Measurements from ENCODE around the gene PCYOX1L.

Gene PCYOX1L

GRCh38 chr5:149412783-149413476, 55.1 kb downstream of the PCYOX1L start:
- no peak overlapping the region for H3K27ac Mint-ChIP-seq
- DNase-seq, result no peak
- H3K36me3 Mint-ChIP-seq (ENCODE audit: insufficient read depth), result no peaks in the 10 kb centered on the region
- ATAC-seq (replicated peaks), result no peak
- H3K27me3 Mint-ChIP-seq, result peaks cover 5 to 16% of the 10 kb centered on the region in 2 donors
- no peaks in the 10 kb centered on the region for H3K9me3 Mint-ChIP-seq
- no peaks in the 10 kb centered on the region for H3K4me1 Mint-ChIP-seq (ENCODE audit: low read depth in 2 of 2)
- no peak overlapping the region for H3K4me3 Mint-ChIP-seq

GRCh38 chr5:149413477-149414210, 55.8 kb downstream of the PCYOX1L start:
- no peaks in the 10 kb centered on the region for H3K9me3 Mint-ChIP-seq
- H3K27me3 Mint-ChIP-seq, result peaks cover 0 to 16% of the 10 kb centered on the region in 2 donors
- no peaks in the 10 kb centered on the region for H3K4me1 Mint-ChIP-seq (ENCODE audit: low read depth in 2 of 2)
- no peak overlapping the region for H3K27ac Mint-ChIP-seq
- ATAC-seq (replicated peaks) (no peak), DNase-seq (no peak)
- H3K36me3 Mint-ChIP-seq (ENCODE audit: insufficient read depth), result no peaks in the 10 kb centered on the region
- no peak overlapping the region for H3K4me3 Mint-ChIP-seq

GRCh38 chr5:149414405-149415065, 56.7 kb downstream of the PCYOX1L start:
- H3K4me1 Mint-ChIP-seq (ENCODE audit: low read depth in 2 of 2), result no peaks in the 10 kb centered on the region
- no peak overlapping the region for H3K4me3 Mint-ChIP-seq
- no peak overlapping the region for H3K27ac Mint-ChIP-seq
- no peaks in the 10 kb centered on the region for H3K36me3 Mint-ChIP-seq (ENCODE audit: insufficient read depth)
- peaks cover 0 to 19% of the 10 kb centered on the region in 2 donors for H3K27me3 Mint-ChIP-seq
- ATAC-seq (replicated peaks), result no peak
- DNase-seq, result no peak
- H3K9me3 Mint-ChIP-seq, result no peaks in the 10 kb centered on the region

- no peak overlapping the region for H3K4me3 Mint-ChIP-seq
- DNase-seq, result no peak
- ATAC-seq (replicated peaks), result no peak
- H3K9me3 Mint-ChIP-seq, result no peaks in the 10 kb centered on the region
- H3K27ac Mint-ChIP-seq, result no peak overlapping the region
- H3K4me1 Mint-ChIP-seq (ENCODE audit: low read depth in 2 of 2), result no peaks in the 10 kb centered on the region
- H3K36me3 Mint-ChIP-seq (ENCODE audit: insufficient read depth), result no peaks in the 10 kb centered on the region
- peaks cover 0 to 26% of the 10 kb centered on the region in 2 donors for H3K27me3 Mint-ChIP-seq
Observed at GRCh38 chr5:149415066-149415967, 57.5 kb downstream of the PCYOX1L start.

GRCh38 chr5:149416987-149417710, 59.3 kb downstream of the PCYOX1L start:
- Mint-ChIP-seq H3K9me3 (no peaks in the 10 kb centered on the region), H3K4me3 (no peak overlapping the region), H3K4me1 (ENCODE audit: low read depth in 2 of 2) (no peaks in the 10 kb centered on the region), H3K27ac (no peak overlapping the region), H3K27me3 (peaks cover 0 to 36% of the 10 kb centered on the region in 2 donors), H3K36me3 (ENCODE audit: insufficient read depth) (no peaks in the 10 kb centered on the region)
- ATAC-seq (replicated peaks) (no peak), DNase-seq (no peak)

- Mint-ChIP-seq H3K27ac (no peak overlapping the region), H3K9me3 (no peaks in the 10 kb centered on the region), H3K36me3 (ENCODE audit: insufficient read depth) (no peaks in the 10 kb centered on the region), H3K4me1 (ENCODE audit: low read depth in 2 of 2) (no peaks in the 10 kb centered on the region), H3K27me3 (peaks cover 0 to 39% of the 10 kb centered on the region in 2 donors), H3K4me3 (no peak overlapping the region)
- ATAC-seq (replicated peaks) (no peak), DNase-seq (no peak)
Observed at GRCh38 chr5:149417711-149418368, 60.0 kb downstream of the PCYOX1L start.

- DNase-seq, result no peak
- Mint-ChIP-seq H3K36me3 (ENCODE audit: insufficient read depth) (no peaks in the 10 kb centered on the region), H3K27ac (no peak overlapping the region), H3K27me3 (peaks cover 0 to 39% of the 10 kb centered on the region in 2 donors), H3K4me1 (ENCODE audit: low read depth in 2 of 2) (no peaks in the 10 kb centered on the region), H3K9me3 (no peaks in the 10 kb centered on the region), H3K4me3 (no peak overlapping the region)
- ATAC-seq (replicated peaks), result no peak
Observed at GRCh38 chr5:149418910-149419531, 61.2 kb downstream of the PCYOX1L start.
